Measurements from ENCODE around the gene TAMALIN.

DNA sequence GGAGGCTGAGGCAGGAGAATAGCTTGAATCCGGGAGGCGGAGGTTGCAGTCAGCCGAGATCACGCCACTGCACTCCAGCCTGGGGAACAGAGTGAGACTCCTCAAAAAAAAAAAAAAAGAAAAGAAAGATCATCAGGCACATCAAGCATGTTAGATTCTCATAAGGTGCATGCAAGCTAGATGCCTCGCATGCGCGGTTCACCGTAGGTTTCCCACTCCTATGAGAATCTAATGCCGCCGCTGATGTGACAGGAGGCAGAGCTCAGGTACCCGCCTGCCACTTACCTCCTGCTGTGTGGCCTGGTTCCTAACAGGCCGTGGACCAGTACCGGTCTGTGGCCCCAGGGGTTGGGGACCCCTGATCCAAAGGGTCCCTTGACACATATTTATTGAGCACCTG is 48.2 kb upstream of the TAMALIN start:
- TF ChIP-seq, protein P1, sequence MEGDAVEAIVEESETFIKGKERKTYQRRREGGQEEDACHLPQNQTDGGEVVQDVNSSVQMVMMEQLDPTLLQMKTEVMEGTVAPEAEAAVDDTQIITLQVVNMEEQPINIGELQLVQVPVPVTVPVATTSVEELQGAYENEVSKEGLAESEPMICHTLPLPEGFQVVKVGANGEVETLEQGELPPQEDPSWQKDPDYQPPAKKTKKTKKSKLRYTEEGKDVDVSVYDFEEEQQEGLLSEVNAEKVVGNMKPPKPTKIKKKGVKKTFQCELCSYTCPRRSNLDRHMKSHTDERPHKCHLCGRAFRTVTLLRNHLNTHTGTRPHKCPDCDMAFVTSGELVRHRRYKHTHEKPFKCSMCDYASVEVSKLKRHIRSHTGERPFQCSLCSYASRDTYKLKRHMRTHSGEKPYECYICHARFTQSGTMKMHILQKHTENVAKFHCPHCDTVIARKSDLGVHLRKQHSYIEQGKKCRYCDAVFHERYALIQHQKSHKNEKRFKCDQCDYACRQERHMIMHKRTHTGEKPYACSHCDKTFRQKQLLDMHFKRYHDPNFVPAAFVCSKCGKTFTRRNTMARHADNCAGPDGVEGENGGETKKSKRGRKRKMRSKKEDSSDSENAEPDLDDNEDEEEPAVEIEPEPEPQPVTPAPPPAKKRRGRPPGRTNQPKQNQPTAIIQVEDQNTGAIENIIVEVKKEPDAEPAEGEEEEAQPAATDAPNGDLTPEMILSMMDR (IDR thresholded peaks at IDR 0.05 in 8 of 11, conservative IDR thresholded peaks at IDR 0.05 in 3 of 11) = no peak
- TF ChIP-seq POLR2A (IDR thresholded peaks at IDR 0.05) = no peak
- TF ChIP-seq POLR2AphosphoS5 (IDR thresholded peaks at IDR 0.05) = no peak

Data from spleen (tissue), 7 donors.